NOMO-1 (cell line): Measurements from ENCODE around the gene INPP5A.

Experiments used
- DNase-seq, 2 experiments: peaks; one replicate each; lab custom pipeline; 2025; ENCODE audit not compliant: unreplicated experiment in 2 of 2; lab: John Stamatoyannopoulos, UW

Gene INPP5A

DNA sequence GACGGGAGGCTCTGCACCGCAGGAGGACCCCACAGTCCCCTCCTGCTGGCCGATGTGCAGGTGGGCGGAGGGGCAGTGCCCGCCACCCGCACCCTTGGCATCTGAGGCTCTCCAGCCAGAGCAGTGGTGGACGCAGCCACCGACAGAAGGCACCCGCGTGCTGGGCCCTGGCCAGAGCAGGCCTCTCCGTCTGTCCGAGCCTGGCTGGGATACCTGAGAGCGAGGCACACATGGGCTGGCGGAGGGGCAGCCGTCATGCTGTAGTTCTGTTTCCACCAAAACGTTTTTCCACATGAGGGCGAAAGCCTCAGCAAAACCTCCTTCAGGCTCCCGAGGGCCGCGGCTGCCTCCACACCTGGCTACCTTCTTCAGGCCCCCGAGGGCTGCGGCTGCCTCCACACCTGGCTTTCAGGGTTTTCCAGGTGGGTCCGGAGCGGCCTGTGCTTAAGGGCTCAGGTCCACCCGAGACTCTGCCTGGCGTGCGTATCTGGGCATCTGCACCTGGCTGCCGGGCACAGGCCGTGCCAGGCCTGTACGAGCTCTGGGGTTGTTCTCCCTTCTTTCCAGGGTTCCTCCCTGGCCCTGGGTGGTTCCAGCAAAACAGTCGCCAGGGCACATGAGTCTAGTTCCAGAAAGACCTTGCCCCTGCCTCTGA, 115.5 kb downstream of the INPP5A start:
- DNase-seq = no peak

DNA sequence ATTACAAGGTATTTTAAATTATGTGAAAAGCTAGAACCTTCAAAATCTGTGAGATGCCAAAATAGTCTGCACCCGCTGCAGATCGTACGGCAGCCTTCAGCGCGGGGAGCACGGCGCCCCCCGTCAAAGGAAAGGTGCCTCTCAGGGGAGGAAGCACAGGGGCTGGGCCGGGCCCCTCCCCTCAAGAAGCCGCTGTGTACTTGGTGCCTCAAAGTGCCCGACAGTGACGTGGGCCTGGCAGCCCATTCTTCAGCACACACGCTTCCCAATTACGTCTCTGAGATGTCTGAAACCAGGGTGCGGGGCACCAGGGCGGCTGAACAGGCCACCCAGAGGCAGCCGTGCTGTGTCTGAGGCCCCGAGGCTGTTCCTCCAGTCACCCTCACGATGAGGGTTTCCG, 116.1 kb downstream of the INPP5A start:
- no peak for DNase-seq

DNA sequence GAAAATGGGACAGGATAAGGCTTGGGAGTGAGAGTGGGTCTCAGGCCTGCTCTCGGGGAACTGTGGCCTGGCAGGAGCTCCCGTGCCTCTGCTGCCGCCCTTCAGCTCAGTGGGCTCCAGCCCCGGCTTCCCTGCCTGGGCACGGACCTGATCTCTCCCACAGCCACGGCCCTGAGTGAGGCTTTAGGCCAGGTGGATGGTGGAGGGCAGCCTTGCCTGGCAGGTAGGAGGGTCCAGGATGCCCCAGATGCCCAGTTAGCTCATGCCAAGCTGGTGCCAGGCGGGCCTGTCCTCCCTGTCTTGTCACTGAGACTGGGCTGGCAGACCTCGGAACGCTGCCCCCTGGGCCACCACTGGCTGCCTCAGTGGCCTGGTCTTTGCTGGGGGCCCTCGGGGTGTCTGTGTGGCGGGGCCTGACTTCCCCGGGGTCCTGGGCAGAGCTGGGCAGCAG, 116.6 kb downstream of the INPP5A start:
- DNase-seq = no peak

GRCh38 chr10:132654708-132655661, 117.4 kb downstream of the INPP5A start:
- peak in 1 of 2 experiments; percentile 31 for DNase-seq

DNA sequence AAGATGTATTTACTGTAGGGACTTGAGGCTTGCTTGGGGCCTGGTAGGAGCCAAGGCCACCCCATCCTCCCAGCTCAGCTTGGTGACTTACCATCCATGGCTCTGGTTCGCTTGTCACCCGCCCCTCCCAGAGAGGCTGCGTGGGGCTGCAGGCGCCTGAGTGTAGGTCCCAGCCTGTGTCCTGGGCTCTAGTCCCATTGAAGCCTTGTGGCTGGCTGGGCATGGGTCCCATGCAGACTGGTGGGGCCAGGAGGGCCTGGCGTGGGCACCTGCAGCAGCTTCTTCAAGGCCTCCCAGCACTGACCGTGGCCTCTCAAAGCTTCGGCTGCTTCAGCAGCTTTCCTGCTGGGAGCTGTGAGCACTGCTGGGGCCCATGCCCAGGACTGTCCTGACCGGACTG, 118.1 kb downstream of the INPP5A start:
- DNase-seq = no peak

DNA sequence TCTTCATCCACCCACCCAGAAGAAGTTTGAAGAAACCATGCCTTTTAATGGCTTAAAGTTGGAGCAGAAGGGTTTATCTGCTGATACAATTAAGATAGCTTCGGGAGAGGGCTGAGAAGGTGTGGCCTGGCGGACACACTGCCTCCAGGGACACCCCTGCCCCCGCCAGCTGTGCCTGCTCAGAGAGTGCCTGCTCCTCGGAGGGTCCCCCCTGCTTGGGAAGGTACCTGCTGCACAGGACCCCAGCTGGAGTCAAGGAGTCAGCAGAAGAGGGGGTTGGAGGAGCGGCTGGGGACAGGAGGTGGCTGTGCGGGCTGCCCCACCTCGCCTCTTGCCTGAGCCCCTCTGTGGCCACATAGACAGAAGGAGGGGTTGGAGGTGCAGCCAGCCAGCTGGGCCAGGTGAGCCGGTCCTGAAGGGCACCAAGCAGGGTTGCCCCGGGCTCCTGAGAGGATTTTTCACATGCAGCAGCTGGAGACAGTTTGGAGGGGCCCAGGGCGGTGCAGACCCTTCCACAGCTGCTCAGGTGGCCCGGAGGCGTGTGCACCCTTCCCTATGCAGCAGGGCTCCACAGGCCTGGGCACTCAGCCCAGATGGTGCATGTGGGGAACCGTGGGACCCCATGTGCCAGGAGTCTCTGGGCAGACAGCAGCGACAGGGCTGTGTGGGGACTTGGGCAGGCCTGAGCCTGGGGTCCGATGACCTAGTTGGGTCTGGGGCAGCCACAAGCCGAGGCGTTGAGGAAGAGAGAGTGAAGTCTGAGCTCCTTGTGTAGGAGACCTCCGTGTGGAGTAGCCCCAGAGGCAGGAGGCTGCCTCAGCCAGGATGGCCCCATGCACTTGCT, 118.9 kb downstream of the INPP5A start:
- DNase-seq = no peak

GRCh38 chr10:132657127-132657706, 119.6 kb downstream of the INPP5A start:
- no peak for DNase-seq

DNA sequence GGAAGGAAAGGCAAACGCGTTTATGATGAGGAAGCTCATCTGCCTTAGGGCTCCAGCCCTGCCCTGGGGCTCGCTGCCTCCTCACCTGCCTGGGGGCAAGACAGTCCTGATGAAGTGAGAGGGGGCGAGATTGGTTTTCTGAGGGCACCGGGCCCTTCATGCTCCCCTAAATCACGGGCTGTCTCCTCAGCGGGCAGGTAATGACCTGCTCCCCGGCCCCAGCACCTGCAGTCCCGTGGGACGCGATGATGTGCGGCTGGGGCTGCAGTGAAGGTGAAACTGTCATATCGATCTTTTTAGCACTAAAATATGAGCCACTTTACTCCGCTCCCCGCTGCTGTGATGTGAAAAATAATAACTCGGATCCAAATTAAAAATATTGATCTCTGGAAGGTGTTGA, 120.2 kb downstream of the INPP5A start:
- DNase-seq = no peak

- no peak for DNase-seq
Observed at GRCh38 chr10:132658546-132659205, 121.1 kb downstream of the INPP5A start.

DNA sequence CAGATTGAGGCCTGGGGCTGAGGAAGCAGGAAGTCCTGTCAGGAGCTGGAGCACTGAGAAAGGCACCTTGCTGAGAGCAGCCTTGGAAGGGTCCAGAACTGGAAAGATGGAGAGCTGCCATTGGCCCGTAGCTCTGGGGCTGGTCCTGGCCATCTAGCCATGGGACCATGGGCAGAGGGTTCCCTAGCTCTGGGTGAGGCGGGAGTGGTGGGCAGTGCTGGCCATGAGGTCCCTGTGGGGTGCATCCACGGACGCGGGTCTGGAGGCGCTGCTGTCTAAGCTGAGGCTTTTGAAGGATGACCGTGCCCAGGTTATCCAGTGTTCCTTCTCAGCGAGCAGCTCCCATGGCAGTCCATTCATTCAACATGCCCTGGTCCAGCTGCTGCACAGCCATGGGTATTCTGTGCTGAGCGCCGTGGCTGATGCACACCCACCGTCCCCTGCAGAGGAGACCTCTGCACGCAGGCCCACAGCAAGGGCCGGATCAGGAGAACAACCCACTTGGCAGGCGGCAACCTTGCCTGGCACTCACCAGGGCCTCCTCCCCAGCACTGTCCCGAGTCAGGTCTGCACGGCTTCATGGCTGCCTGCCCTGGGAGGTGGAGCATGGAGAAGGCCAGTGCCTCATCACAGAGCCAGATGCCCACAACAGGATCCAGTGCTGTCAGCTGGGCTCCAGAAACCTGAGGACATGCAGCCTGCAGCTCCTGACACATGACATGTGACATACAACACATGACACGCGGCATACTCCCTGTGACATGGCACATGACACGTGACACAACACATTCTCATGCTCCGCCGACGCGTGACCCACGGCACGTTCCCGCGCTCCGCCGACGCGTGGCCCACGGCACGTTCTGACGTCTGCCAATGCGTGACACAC, 121.9 kb downstream of the INPP5A start:
- no peak for DNase-seq

DNA sequence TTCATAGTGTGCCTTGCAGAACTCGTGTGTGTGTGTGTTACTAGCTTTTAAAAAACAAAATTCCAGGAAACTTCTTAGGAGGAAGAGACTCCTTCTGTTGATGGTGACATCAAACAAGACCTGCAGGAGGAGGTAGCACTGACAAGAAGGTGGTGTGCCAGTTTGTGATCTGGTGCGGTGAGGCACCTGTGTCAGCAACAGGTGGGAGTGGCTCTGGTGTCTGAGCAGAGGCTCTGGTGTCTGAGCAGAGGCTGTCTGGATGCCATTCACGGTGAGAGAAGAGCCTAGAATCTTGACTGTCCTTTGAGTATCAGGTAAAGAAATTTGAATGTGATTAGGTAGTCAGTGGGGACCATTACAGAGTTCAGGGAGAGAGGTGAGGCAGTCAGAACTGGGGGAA, 122.8 kb downstream of the INPP5A start:
- DNase-seq = no peak

- no peak for DNase-seq
Observed at GRCh38 chr10:132662186-132662920, 124.8 kb downstream of the INPP5A start.

GRCh38 chr10:132663666-132664365, 126.2 kb downstream of the INPP5A start:
- DNase-seq = no peak

DNA sequence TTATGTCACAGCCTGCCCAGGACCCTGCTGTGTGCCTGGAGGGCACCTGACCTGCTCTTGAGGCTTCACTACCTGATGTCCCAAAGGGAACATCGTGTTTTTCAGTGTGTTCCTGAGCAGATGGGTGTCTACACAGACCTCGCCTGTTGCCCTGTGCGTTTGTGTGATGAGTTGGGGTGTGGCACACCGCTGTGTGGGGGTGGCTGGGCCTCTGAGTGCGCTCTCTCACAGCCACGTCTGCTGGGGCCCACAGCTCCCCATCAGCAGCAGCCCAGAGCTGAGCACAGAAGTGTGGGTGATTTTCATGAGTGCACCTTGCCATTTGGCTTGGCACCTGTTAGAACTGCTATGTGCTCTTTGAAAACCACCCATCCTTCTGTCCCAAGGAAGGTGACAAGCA, 126.8 kb downstream of the INPP5A start:
- no peak for DNase-seq

DNA sequence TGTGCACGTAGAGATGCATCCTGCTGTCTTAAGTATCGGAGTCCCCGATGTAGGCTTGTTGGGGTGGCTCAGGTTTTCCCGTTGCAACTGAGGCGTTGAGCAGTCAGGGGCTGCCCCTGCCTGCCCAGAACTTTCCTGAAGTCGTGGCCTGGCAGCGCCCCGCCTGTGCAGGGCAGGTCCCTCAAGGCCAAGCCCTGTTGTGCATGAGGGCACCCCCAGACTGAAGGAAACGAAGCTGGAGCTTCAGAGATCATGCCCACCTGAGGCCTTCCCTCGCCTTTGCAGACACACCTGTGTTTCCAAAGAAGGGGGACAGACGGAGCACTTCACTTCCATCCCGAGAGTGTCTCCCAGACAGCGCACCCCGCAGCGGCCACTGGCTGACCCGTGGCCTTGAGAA, 127.3 kb downstream of the INPP5A start:
- no peak for DNase-seq

DNA sequence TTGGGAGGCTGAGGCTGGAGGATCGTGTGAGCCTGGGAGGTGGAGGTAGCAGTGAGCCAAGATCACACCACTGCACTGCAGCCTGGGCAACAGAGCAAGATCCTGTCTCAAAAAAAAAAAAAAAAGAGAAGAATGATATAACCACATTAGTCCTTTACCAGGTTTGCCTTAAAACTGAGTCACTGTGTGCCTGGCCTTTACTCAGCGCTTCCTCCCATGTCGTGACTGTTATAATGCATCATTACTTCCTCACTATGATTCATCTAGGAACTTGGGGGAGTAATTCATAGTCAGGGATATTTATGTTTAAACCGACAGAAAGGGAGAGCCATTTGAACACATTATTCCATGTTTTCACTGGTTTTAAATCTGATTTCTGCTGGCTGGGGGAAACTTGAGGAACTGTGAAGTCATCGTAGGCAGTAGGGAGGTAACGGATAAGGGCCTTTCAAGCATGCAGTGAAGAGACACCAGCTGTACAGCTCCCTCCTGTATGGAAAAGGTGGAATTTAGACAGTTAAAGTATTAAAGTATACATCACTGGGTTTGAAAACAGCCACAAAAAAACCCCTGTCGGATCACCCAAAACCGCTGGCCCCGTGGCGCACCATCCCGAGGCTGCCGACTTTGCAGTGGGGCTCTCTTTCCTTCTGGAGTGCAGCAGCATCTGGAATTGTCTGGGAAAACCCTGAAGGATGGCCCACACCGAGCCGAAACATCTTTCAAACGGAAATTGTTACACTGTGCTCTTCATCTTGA, 128.5 kb downstream of the INPP5A start:
- DNase-seq = peak; percentile 50 to 52

- DNase-seq = no peak
Observed at GRCh38 chr10:132666705-132667341, 129.2 kb downstream of the INPP5A start.
